GM18867 (cell line): Measurements from ENCODE around the gene EPHB4.

Experiments
- ATAC-seq: cut with Tn5 transposase; IDR thresholded peaks from one replicate; pipeline ENCODE4 v1.9.1; 2021; ENCODE audit warnings: mild to moderate bottlenecking, moderate library complexity; ENCODE audit not compliant: unreplicated experiment

Gene EPHB4

DNA sequence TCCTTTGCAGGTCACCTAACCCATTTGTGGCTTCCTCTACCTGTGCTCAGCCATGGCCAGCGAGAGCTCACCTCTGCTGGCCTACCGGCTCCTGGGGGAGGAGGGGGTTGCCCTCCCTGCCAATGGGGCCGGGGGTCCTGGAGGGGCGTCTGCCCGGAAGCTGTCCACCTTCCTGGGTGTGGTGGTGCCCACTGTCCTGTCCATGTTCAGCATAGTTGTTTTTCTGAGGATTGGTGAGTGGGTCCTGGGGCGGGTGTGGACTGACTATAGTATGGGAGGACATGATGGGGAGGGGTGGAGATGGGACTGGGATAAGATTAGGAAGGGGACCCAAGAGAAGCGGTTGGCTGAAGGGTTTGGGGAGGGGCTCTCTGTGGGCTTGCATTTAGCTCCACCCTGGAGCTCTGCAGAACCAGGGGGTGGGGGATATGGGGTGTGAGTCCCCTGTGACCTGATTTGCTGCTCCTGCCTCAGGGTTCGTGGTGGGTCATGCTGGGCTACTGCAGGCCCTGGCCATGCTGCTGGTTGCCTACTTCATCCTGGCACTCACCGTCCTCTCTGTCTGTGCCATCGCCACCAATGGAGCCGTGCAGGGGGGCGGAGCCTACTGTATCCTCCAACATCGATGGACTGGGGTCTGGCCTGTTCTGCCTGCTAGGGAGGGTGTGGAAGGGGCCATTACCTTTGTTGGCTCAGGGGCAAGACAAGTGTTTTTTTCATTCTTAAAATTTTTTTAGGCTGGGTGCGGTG is 27.0 kb upstream of the EPHB4 start:
- ATAC-seq: no peak

GRCh38 chr7:100852048-100852872 is 24.9 kb upstream of the EPHB4 start, which contains the start of gene SLC12A9:
TSS of gene SLC12A9 (plus strand) at chr7:100852713. CDS start at chr7:100854198, 1,485 bp downstream.
- ATAC-seq: peak; percentile 88

DNA sequence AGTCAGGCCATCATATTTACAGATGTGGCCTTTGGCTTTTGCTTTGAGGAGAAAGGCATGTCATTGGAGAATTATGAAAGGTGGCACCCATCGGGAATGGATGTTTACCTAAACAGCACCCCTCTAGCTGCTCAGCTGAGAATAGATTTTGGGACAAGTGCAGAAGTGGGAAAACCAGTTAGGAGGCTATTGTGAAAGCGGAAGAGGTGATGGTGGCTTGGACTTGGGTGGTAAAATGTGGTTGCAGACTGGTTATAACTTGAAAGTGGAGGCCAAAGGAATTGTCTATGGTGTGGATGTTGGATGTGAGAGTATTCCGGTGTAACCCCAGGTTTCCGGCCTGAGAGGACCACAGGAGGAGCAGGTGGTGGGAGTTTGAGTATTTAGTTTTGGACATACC is 20.0 kb upstream of the EPHB4 start:
- ATAC-seq: no peak

- no peak for ATAC-seq
These were observed 13.3 kb upstream of the EPHB4 start for GRCh38 chr7:100840470-100841100.

DNA sequence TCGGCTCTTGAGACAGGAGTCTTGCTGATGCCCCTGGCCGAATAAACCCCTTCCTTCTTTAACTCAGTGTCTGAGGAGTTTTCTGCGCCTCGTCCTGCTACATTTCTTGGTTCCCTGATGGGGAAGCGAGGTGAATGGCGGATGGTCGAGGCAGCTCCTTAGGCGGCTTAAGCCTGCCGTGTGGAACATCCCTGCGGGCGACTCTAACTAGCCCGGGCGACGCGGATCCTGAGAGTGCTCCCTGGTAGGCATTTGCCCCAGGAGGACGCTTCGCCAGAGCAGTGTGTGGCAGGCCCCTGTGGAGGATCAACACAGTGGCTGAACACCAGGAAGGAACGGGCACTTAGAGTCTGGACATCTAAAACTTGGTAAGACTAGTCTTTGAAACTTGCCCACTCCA is 12.0 kb upstream of the EPHB4 start:
- ATAC-seq: no peak

GRCh38 chr7:100837099-100837836 is 9.9 kb upstream of the EPHB4 start:
- no peak for ATAC-seq

- no peak for ATAC-seq
These were observed 9.4 kb upstream of the EPHB4 start for GRCh38 chr7:100836812-100837098.

- no peak for ATAC-seq
These were observed 8.8 kb upstream of the EPHB4 start for GRCh38 chr7:100835903-100836811.

DNA sequence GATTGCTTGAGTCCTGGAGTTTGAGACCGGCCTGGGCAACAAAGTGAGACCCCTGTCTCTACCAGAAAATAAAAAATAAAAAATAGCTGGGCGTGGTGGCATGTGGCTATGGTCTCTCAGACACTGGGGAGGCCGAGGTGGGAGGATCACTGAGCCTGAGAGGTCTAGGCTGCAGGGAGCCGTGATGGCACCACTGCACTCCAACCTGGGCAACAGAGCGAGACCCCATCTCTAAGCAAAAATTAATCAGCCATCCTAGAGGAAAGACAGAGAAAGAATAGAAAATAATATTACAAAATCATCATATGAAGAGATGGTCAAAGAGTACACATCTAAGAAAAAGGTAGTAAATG is 4.9 kb upstream of the EPHB4 start:
- ATAC-seq: no peak

DNA sequence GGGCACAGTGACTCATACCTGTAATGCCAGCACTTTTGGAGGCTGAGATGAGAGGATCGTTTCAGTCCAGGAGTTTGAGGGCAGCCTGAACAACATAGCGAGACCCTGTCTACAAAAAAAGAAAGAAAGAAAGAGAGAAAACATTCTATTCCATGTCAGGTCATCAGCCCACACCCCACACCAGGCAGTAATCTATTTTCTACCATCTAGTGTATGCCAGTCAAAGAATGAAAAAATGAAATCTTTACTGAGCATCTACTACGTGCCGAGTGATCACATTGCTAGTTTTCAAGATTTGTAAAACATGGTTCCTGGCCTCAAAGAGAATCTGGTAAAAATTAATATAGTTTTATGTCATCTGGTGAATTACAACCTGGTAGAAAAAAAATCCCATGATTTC is 3.1 kb upstream of the EPHB4 start:
- no peak for ATAC-seq

GRCh38 chr7:100829150-100829716 is 1.9 kb upstream of the EPHB4 start:
- no peak for ATAC-seq

DNA sequence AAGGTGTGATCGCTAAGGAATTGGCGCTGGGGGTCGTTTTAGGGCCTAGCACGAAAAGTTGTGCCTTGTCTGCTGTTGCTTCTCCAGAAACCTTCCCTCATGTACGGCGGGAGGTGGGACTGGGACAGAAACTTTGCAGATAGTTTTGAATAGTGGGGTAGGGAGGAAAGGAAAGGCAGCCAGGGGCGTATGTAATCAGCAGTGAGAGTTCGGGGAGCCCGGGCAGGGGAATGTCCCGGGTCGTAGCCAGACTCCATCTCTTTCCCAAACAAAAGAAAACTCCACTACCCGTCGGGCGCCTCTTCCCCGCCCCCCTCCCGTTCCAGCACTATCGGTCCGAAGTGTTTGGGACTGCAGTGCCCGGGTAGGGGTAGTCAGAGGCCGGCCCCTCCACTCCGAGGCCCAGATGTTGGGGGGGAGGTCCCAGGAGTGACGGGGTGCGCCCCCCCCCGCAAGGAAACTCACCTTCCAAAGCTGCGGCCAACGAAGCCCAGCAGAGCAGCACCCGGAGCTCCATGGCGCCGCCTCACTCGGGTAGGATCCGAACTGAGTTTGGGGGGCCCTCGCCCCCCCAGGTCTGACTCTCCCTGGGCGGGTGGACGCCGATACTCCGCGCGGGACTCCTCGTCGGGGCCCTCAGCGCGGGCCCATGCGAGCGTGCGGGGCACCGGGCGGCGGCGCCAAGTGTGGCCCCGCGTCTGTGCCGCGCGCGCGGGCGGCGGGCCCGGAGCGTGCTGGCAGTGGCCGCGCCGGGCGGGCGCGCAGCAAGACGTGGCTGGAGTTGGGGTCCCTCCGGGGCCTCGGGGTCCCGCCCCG is 601 bp downstream of the EPHB4 start:
- ATAC-seq: no peak

GRCh38 chr7:100825751-100826513 is 1.4 kb downstream of the EPHB4 start:
- no peak for ATAC-seq

DNA sequence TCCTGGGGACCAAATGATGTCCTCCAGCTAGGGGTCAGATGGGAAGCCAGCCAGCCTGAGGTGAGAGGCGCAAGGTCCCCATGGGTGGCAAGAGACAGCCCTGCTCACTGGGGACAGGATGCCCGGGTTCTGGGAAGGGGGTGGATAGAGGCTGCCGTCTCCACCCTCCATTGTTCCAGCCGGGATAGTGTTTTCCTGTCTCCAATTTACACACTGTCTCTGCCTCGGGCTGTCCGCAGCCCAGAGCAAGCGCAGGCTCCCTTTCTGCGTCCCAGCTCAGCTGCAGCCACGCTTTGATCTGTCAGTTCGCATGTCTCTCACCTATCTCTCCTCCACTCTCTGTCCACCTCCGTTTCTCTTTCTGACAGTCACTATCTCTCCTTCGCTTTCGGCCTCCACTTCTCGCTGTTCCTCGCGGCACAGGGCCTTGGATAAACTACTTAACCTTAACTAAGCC is 2.1 kb downstream of the EPHB4 start:
- ATAC-seq: no peak

- ATAC-seq: no peak
These were observed 2.7 kb downstream of the EPHB4 start for GRCh38 chr7:100824499-100825214.

GRCh38 chr7:100823534-100823933 is 3.8 kb downstream of the EPHB4 start:
- no peak for ATAC-seq

DNA sequence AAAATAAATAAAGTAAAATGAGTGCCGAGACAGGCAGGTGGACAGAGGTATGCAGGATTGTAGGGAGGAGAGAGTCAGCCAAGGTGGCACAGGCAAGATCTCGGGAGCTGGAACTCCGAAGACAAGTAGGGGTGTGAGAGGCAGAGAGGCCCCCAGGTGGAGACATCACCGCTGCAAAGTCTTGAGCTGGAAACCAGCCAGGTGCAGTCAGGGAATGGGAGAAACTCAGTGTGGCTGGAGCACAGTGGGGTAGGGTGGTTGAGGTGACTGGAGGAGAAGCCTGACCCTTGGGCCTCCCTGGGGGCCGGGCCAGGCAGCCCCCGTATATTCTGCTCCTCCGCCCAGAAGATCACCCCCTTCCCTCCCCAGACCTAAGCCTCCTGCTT is 4.2 kb downstream of the EPHB4 start:
- no peak for ATAC-seq
